Measurements from ENCODE around the gene WDR75. TPM values are rescaled to one million over a fixed set of nuclear protein-coding genes. Genes with fewer than 3 reads are reported as not detected.

The WDR75 gene
- total RNA-seq, 1 donor from 2014 or later, result 33.6 TPM

DNA sequence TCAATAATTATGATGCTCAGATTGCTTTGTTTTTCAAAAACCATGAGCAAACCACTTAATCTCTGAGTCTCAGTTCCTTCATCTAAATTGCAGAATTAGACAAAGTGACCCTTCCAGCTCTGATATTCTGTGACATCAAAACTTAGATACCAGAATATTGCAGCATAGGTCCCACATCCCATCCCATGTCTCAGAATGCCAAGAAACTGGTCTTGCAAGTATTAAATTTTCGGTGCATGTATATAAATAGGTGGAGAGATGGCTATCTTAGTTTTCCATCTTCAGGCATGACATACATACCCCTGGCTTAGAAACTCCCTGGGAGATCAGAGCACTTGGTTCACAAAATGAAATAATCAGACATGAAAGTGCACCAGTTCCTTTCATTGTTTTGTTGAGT lies 39.8 kb downstream of the WDR75 start:
- H3K4me3 ChIP-seq (ENCODE audit: low read depth, low read length), result no peak overlapping the region
- DNase-seq (ENCODE audit: low read depth), result no peak
- TF ChIP-seq, protein P1, sequence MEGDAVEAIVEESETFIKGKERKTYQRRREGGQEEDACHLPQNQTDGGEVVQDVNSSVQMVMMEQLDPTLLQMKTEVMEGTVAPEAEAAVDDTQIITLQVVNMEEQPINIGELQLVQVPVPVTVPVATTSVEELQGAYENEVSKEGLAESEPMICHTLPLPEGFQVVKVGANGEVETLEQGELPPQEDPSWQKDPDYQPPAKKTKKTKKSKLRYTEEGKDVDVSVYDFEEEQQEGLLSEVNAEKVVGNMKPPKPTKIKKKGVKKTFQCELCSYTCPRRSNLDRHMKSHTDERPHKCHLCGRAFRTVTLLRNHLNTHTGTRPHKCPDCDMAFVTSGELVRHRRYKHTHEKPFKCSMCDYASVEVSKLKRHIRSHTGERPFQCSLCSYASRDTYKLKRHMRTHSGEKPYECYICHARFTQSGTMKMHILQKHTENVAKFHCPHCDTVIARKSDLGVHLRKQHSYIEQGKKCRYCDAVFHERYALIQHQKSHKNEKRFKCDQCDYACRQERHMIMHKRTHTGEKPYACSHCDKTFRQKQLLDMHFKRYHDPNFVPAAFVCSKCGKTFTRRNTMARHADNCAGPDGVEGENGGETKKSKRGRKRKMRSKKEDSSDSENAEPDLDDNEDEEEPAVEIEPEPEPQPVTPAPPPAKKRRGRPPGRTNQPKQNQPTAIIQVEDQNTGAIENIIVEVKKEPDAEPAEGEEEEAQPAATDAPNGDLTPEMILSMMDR (conservative IDR thresholded peaks at IDR 0.05; ENCODE audit: low read depth, low read length), result no peak

DNA sequence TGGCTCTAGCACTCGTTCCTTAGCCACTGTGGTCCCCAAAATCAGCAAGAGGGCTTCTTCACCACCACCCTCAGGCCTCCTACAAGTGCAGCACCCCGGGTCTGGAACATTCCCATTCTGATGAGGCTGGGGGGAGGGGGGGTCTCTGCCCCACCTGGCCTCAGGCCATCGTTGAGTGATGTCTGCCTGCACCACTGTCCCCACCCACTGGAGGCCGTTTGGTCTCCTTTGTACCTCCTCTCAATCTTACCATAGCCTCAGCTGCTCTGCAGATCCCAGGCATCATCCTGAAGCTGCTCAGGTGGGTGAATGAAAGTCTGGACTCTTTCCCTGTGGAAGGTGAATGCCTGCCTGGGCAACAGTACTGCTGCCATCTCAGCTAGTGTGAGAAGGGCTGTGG lies 42.3 kb downstream of the WDR75 start:
- no peak for DNase-seq (ENCODE audit: low read depth)
- TF ChIP-seq, protein P1 (conservative IDR thresholded peaks at IDR 0.05; ENCODE audit: low read depth, low read length), result no peak
- no peak overlapping the region for H3K4me3 ChIP-seq (ENCODE audit: low read depth, low read length)

DNA sequence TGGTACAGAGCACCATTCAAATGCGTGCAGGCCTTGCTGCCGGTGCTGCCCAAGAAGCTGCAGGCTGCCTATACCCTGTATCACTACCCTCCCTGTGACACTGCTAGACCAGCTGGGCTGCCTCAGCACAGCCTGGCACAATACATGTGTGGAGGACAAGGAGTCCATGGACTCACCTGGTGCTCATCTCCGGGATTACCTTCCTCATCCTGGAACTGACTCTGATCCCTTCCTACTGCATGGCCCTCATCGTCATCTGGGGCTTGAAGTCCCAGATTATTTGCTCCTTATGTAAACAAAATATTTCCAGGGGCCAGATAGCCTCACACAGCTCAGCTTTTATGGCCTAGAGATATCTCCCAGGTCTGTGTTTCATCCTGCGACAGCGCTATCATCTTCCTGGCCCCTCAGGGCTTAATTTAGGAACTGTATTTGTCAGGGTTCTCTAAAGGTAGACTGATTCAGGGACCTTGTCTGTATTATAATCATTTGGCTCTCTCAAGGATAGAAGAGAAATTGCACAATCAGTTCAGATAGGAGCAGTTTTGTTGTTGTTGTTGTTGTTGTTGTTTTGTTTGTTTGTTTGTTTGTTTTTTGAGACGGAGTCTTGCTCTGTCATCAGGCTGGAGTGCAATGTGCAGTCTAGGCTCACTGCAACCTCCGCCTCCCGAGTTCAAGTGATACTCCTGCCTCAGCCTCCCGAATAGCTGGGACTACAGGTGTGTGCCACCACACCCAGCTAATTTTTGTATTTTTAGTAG lies 42.9 kb downstream of the WDR75 start:
- no peak overlapping the region for H3K4me3 ChIP-seq (ENCODE audit: low read depth, low read length)
- DNase-seq (ENCODE audit: low read depth), result no peak
- TF ChIP-seq, protein P1 (conservative IDR thresholded peaks at IDR 0.05; ENCODE audit: low read depth, low read length), result no peak

DNA sequence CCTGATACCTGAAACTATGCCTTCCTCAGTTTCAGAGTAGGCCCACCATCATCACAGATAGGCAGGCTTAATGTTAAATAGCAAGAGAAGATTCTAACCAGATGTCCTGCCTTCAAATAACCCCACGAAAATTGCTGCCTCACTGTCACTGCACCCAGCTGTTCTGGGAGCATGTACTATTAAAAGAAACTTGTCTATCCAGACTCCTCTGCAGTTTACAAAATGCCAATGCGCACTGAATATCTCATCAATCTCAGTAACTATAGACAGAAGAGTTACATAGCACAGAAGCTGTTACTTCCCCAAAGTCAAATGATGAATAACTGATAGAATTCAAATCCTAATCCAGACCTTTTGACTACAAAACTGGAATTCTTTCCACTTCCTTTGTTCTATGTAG lies 43.9 kb downstream of the WDR75 start:
- TF ChIP-seq, protein P1 (conservative IDR thresholded peaks at IDR 0.05; ENCODE audit: low read depth, low read length), result no peak
- no peak overlapping the region for H3K4me3 ChIP-seq (ENCODE audit: low read depth, low read length)
- no peak for DNase-seq (ENCODE audit: low read depth)

DNA sequence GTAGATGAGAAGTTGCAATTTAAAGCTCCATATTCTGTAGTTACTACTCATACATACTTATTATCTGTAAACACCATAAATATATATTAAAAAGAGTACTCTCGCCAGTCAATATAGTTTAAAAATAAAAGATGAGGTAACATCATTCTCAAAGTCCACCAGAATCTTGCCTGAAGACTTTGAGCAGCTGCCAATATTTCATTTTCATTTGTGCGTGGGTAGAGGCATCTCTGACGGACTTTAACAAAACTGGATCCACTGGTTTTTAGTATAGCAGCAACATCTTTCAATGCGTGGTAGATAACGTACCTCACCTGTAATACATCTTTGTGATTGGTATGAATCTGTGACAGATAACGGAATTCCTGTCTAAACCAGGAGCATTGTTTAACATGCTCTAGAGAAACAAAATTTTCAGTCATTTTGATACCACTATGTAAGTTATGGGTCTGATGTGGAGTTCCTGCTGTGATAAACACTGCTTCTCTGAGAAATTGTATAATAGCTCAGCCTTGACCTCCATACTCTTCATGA lies 45.0 kb downstream of the WDR75 start:
- TF ChIP-seq, protein P1 (conservative IDR thresholded peaks at IDR 0.05; ENCODE audit: low read depth, low read length), result no peak
- H3K4me3 ChIP-seq (ENCODE audit: low read depth, low read length), result no peak overlapping the region
- no peak for DNase-seq (ENCODE audit: low read depth)

DNA sequence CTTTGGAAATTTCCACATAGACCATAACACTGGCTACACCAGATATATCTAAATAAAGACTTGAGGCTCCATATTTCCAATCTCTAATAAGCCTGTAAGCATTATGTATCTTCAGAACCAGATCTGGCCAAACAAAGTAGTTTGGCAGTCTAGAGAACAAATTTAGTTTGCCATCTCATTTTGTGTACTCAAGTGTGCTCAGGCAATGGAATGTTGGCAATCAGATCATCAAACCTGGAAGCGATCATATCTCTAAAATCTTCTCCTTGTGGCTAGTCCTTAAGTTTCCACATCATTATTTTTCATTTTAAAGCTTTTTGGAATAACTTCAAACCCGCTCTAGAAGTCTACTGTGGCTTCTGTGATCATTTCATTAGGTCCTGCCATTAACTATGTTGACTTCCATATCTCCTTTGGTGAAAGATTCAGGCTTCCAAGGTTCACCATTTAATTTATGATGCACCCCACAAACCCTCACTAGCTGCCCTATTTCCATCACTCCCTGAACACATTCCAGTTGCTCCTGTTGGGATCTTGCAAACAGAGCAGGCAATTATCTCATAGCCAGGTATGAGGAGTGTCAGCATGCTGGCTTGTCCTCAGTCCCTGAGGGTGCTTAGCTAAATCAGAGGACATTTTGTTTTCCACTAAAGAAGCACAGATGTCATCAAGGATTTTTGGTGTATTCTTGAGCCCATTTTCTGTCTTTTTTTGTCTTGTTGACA lies 46.2 kb downstream of the WDR75 start:
- TF ChIP-seq, protein P1 (conservative IDR thresholded peaks at IDR 0.05; ENCODE audit: low read depth, low read length), result no peak
- H3K4me3 ChIP-seq (ENCODE audit: low read depth, low read length), result no peak overlapping the region
- DNase-seq (ENCODE audit: low read depth), result no peak

Measured in epithelial cell of proximal tubule (primary cell).